ENCODE data around the gene KAZN. TPM values are rescaled to one million over a fixed set of nuclear protein-coding genes. Genes with fewer than 3 reads are reported as not detected.

KAZN gene
- polyA plus RNA-seq, 1 of the 3 experiments (the other 2 are of a cell fraction), result 6.8 TPM

DNA sequence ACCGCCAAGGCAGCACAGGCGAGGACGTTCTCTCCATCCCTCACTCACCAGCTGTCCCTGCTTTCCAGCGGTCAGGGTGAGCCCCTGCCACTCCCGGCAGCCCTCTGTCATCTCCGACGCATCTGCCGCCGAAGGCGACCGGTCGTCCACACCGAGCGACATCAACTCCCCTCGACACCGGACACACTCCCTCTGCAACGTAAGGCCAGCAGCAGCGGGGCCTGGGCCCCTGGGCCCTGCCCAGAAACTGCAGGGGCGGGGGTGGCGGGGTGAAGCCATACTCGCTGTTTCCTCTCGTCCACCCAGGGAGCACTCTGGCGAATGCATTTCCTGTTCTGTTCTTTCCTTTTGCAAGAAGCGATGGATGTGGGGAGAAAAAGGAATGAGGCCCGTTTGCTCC, 461.6 kb downstream of the KAZN start:
- Histone ChIP-seq H3K4me1 (ENCODE audit: control insufficient read depth in 1 of 2, insufficient read depth in 2 of 2, low read depth in 1 of 2, low read length in 1 of 2) (no peaks in the 10 kb centered on the region; a peak in 1 of 4 replicates), H3K9me3 (no peaks in the 10 kb centered on the region), H4K20me1 (ENCODE audit: insufficient read depth) (peaks cover 4% of the 10 kb centered on the region; the same call in 1 of the 2 replicates), H3K4me3 (ENCODE audit: low read depth in 2 of 2, low read length in 1 of 2) (no peak overlapping the region), H3K27me3 (ENCODE audit: insufficient read depth) (no peaks in the 10 kb centered on the region), H3F3A (replicated peaks; ENCODE audit: insufficient read depth) (no peaks in the 10 kb centered on the region), H3K9ac (no peak overlapping the region), H2AFZ (ENCODE audit: low read depth) (no peak overlapping the region), H3K36me3 (replicated peaks in 1 of 2; ENCODE audit: control insufficient read depth in 1 of 2, insufficient read depth in 2 of 2, low read length in 1 of 2) (peaks cover 20 to 64% of the 10 kb centered on the region in 2 experiments), H3K27ac (ENCODE audit: low read depth in 2 of 2, low read length in 1 of 2) (no peak overlapping the region), H3K9me2 (no peaks in the 10 kb centered on the region), H3K4me2 (no peak overlapping the region), H3K79me2 (ENCODE audit: insufficient read depth) (no peaks in the 10 kb centered on the region)
- POLR2A ChIA-PET, result no interaction called here
- CTCF ChIA-PET, result interaction anchor here (0.9 kb wide), 1 partner anchor 10 kb away, joined by 3 read pairs; no protein-coding TSS in a partner anchor
- 95% methylated on average over 25 of the region's 25 CpGs for WGBS (ENCODE audit: low lambda C conversion rate)
- TF ChIP-seq NRF1 (IDR thresholded peaks at IDR 0.05; ENCODE audit: low read depth, low read length), result no peak
- no peak for TF ChIP-seq RCOR1 (IDR thresholded peaks at IDR 0.05; ENCODE audit: low read length)
- no peak for TF ChIP-seq ZBTB33 (IDR thresholded peaks at IDR 0.05; ENCODE audit: borderline replicate concordance, low read depth)
- no peak for TF ChIP-seq USF1 (IDR thresholded peaks at IDR 0.05; ENCODE audit: borderline replicate concordance, low read depth)
- TF ChIP-seq CTCF (IDR thresholded peaks at IDR 0.05), result no peak
- TF ChIP-seq PBX3 (IDR thresholded peaks at IDR 0.05), result no peak
- TF ChIP-seq TAF1 (IDR thresholded peaks at IDR 0.05; ENCODE audit: borderline replicate concordance, low read depth, low read length), result no peak
- TF ChIP-seq TEAD4 (IDR thresholded peaks at IDR 0.05; ENCODE audit: borderline replicate concordance, insufficient read depth), result no peak
- no peak for TF ChIP-seq JUND (IDR thresholded peaks at IDR 0.05)
- no peak for TF ChIP-seq FOXM1 (IDR thresholded peaks at IDR 0.05; ENCODE audit: low read depth)
- TF ChIP-seq NFIC (IDR thresholded peaks at IDR 0.05; ENCODE audit: borderline replicate concordance), result no peak
- TF ChIP-seq CHD2 (IDR thresholded peaks at IDR 0.05; ENCODE audit: low read length, partially characterized antibody), result no peak
- TF ChIP-seq SMC3 (IDR thresholded peaks at IDR 0.05; ENCODE audit: low read depth, low read length), result no peak
- no peak for TF ChIP-seq ELF1 (IDR thresholded peaks at IDR 0.05)
- TF ChIP-seq GATA2 (CRISPR knock-in tag; IDR thresholded peaks at IDR 0.05), result no peak
- no peak for TF ChIP-seq YY1 (IDR thresholded peaks at IDR 0.05; ENCODE audit: low read depth)
- TF ChIP-seq, protein P1, sequence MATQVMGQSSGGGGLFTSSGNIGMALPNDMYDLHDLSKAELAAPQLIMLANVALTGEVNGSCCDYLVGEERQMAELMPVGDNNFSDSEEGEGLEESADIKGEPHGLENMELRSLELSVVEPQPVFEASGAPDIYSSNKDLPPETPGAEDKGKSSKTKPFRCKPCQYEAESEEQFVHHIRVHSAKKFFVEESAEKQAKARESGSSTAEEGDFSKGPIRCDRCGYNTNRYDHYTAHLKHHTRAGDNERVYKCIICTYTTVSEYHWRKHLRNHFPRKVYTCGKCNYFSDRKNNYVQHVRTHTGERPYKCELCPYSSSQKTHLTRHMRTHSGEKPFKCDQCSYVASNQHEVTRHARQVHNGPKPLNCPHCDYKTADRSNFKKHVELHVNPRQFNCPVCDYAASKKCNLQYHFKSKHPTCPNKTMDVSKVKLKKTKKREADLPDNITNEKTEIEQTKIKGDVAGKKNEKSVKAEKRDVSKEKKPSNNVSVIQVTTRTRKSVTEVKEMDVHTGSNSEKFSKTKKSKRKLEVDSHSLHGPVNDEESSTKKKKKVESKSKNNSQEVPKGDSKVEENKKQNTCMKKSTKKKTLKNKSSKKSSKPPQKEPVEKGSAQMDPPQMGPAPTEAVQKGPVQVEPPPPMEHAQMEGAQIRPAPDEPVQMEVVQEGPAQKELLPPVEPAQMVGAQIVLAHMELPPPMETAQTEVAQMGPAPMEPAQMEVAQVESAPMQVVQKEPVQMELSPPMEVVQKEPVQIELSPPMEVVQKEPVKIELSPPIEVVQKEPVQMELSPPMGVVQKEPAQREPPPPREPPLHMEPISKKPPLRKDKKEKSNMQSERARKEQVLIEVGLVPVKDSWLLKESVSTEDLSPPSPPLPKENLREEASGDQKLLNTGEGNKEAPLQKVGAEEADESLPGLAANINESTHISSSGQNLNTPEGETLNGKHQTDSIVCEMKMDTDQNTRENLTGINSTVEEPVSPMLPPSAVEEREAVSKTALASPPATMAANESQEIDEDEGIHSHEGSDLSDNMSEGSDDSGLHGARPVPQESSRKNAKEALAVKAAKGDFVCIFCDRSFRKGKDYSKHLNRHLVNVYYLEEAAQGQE (IDR thresholded peaks at IDR 0.05; ENCODE audit: low read depth, low read length), result no peak
- no peak for TF ChIP-seq SIN3A (IDR thresholded peaks at IDR 0.05; ENCODE audit: borderline replicate concordance, low read depth, low read length)
- TF ChIP-seq RFX5 (IDR thresholded peaks at IDR 0.05; ENCODE audit: low read length), result no peak
- no peak for TF ChIP-seq EZH2phosphoT487 (IDR thresholded peaks at IDR 0.05; ENCODE audit: borderline replicate concordance, low read depth)
- no peak for DNase-seq
